Hepatocyte (in vitro differentiated cells): ENCODE data around the gene PTGES. TPM values are rescaled to one million over a fixed set of nuclear protein-coding genes. Genes with fewer than 3 reads are reported as not detected.
"Not testable (repeated sequence)": the region's sequence is repeated elsewhere in the genome, so short reads cannot be mapped to it uniquely, and the experiment has no call there.

Experiments
- DNase-seq: peaks from one replicate; pipeline ENCODE4 v3.0.0-alpha.2; 2016; ENCODE audit warnings: low spot score
- H2AFZ ChIP-seq: fragments of 200-600 bp; sonication (generic); 2 replicates; pipeline ENCODE4 v1.6.0; 2016; ENCODE audit warnings: antibody characterized with exemption, mild to moderate bottlenecking
- H3K27ac ChIP-seq: fragments of 200-600 bp; sonication (generic); 2 replicates; pipeline ENCODE4 v1.5.1; 2016; ENCODE audit warnings: mild to moderate bottlenecking
- H3K27me3 ChIP-seq: fragments of 200-600 bp; sonication (generic); 2 replicates; pipeline ENCODE4 v1.6.1; 2016
- H3K36me3 ChIP-seq: fragments of 200-600 bp; sonication (generic); replicated peaks from 2 replicates; pipeline ENCODE4 v1.5.1; 2016; ENCODE audit warnings: low read depth; ENCODE audit not compliant: insufficient read depth
- H3K4me1 ChIP-seq: fragments of 200-600 bp; sonication (generic); 2 replicates; pipeline ENCODE4 v1.5.1; 2016; ENCODE audit warnings: mild to moderate bottlenecking, moderate library complexity; ENCODE audit not compliant: insufficient read depth
- H3K4me2 ChIP-seq: fragments of 200-600 bp; sonication (generic); 2 replicates; pipeline ENCODE4 v1.6.0; 2016
- H3K4me3 ChIP-seq: fragments of 200-600 bp; sonication (generic); 2 replicates; pipeline ENCODE4 v1.5.1; 2016; ENCODE audit warnings: mild to moderate bottlenecking
- H3K79me2 ChIP-seq: fragments of 200-600 bp; sonication (generic); 2 replicates; pipeline ENCODE4 v1.6.0; 2017; ENCODE audit warnings: mild to moderate bottlenecking
- H3K9me2 ChIP-seq: fragments of 200-600 bp; sonication (generic); replicated peaks from 2 replicates; pipeline ENCODE4 v1.6.0; 2017; ENCODE audit warnings: mild to moderate bottlenecking; ENCODE audit not compliant: insufficient read depth
- H3K9me3 ChIP-seq: fragments of 200-600 bp; sonication (generic); 2 replicates; pipeline ENCODE4 v1.5.1; 2016; ENCODE audit warnings: low read depth, mild to moderate bottlenecking
- H4K20me1 ChIP-seq: fragments of 200-600 bp; sonication (generic); 2 replicates; pipeline ENCODE4 v1.6.0; 2016; ENCODE audit warnings: mild to moderate bottlenecking; ENCODE audit not compliant: insufficient read depth, poor library complexity, severe bottlenecking
- EZH2 ChIP-seq: fragments of 200-600 bp; sonication (generic); IDR thresholded peaks from 2 replicates; pipeline ENCODE4 v1.6.1; 2016; ENCODE audit warnings: antibody characterized with exemption, mild to moderate bottlenecking, borderline replicate concordance
- EZH2phosphoT487 ChIP-seq: fragments of 200-600 bp; sonication (generic); IDR thresholded peaks from one replicate; pipeline ENCODE4 v1.6.1; 2018; ENCODE audit warnings: antibody characterized with exemption, mild to moderate bottlenecking, low read depth, moderate library complexity; ENCODE audit not compliant: unreplicated experiment, severe bottlenecking
- WGBS: methylation state at CpG from one replicate; pipeline ENCODE4 v1.1.6; 2016; ENCODE audit warnings: low lambda C conversion rate; ENCODE audit errors: missing lambda C conversion rate; 5-methylcytosine and 5-hydroxymethylcytosine counted together
- polyA plus RNA-seq: library from polyadenylated mRNA; unstranded; fragments of >200 nt; fragmentation: Nextera tagmentation; extraction: Ambion mirVana; gene quantifications from 2 replicates; pipeline ENCODE4 v1.2.1, GENCODE V29; 2016
- total RNA-seq: library from RNA; depleted of rRNA; stranded (reverse); fragments of >200 nt; gene quantifications from 2 replicates; pipeline ENCODE4 v1.2.3, GENCODE V29; 2014
- TF ChIP-seq, protein P1 (sequence below): fragments of 200-600 bp; sonication (generic); IDR thresholded peaks from 2 replicates; pipeline ENCODE4 v1.5.1; 2016; ENCODE audit warnings: antibody characterized with exemption, mild to moderate bottlenecking; ENCODE audit not compliant: poor library complexity

The PTGES gene
- total and polyA plus RNA-seq, 2 experiments from 2014 or later = 26.4 to 94.9 TPM

DNA sequence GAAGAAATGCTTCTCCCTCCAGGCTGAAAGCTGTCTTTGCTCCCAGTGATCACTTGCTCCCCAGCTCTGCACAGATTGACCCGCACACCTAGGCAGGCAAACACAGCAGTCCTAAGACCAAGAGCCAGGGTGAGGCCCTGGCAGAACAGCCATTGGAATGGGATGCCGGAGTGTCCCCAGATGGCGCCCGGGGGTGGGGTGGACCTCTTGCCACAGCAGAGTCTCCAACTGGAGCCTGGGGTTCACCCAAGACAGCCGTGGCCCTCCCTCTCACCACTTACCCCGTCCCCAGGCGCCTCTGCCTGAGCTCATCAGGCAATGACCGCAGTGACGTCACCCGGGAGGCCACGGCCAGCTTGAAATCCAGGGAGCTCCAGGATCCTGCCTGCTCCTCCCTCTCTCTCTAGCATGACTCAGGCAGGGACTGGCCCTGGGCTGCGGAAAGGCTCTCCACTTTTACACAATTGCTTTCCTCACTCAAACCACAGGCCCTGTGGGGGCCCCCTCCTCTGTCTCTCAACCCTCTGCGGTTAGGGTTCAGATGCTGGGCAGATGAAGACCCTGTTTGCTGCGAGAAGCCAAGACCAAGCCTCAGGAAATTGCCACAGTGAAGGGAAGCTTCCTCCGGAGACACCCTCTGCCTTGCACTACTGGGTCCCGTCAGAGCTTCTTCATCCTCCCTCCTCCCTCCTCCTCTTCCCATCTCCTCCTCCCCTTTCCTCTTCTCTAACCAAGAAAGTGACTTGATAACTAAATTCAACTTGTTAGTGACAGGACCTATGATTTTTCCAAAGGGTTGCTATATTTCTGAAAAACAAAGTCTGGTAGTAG, 24.3 kb upstream of the PTGES start:
- no peaks in the 10 kb centered on the region for H4K20me1 ChIP-seq
- peak overlapping the region; percentile 93 for H3K27ac ChIP-seq
- DNase-seq = peak; percentile 93
- no peaks in the 10 kb centered on the region for H3K79me2 ChIP-seq
- 46% methylated on average over 16 of the region's 16 CpGs for WGBS
- H3K4me2 ChIP-seq = peak overlapping the region; percentile 58
- TF ChIP-seq EZH2phosphoT487 = no peak
- TF ChIP-seq EZH2 = no peak
- TF ChIP-seq, protein P1, sequence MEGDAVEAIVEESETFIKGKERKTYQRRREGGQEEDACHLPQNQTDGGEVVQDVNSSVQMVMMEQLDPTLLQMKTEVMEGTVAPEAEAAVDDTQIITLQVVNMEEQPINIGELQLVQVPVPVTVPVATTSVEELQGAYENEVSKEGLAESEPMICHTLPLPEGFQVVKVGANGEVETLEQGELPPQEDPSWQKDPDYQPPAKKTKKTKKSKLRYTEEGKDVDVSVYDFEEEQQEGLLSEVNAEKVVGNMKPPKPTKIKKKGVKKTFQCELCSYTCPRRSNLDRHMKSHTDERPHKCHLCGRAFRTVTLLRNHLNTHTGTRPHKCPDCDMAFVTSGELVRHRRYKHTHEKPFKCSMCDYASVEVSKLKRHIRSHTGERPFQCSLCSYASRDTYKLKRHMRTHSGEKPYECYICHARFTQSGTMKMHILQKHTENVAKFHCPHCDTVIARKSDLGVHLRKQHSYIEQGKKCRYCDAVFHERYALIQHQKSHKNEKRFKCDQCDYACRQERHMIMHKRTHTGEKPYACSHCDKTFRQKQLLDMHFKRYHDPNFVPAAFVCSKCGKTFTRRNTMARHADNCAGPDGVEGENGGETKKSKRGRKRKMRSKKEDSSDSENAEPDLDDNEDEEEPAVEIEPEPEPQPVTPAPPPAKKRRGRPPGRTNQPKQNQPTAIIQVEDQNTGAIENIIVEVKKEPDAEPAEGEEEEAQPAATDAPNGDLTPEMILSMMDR = no peak
- no peak overlapping the region for H3K4me3 ChIP-seq
- no peaks in the 10 kb centered on the region for H3K9me3 ChIP-seq
- no peaks in the 10 kb centered on the region for H3K9me2 ChIP-seq
- H3K36me3 ChIP-seq = no peaks in the 10 kb centered on the region
- H3K4me1 ChIP-seq = peaks cover 15% of the 10 kb centered on the region
- no peaks in the 10 kb centered on the region for H3K27me3 ChIP-seq
- H2AFZ ChIP-seq = no peak overlapping the region

DNA sequence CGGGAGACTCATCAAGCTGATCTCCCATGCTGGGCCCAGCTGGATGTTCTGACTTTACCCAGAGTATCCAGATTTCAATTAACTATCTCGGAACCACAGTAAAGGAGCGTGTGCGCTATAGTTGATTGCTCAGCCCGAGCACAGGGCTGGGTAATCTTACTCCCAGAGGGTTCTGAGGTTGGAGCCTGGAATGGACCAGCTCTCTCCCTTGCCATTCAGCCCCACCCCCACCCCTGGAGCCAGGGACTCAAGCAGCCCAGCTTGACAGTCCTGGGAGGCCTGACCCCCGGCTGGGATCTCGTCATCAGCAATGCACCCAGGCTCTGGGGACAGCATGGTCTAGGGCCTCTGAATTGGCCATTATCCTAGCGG, 23.7 kb upstream of the PTGES start:
- no peaks in the 10 kb centered on the region for H3K9me2 ChIP-seq
- WGBS = 73% methylated on average over 8 of the region's 8 CpGs
- H3K4me2 ChIP-seq = peak overlapping the region; percentile 58
- H3K79me2 ChIP-seq = no peaks in the 10 kb centered on the region
- H3K4me1 ChIP-seq = peaks cover 15% of the 10 kb centered on the region
- DNase-seq = no peak
- TF ChIP-seq EZH2 (no peak), EZH2phosphoT487 (no peak)
- TF ChIP-seq, protein P1 = no peak
- H4K20me1 ChIP-seq = no peaks in the 10 kb centered on the region
- no peaks in the 10 kb centered on the region for H3K27me3 ChIP-seq
- no peak overlapping the region for H2AFZ ChIP-seq
- no peaks in the 10 kb centered on the region for H3K36me3 ChIP-seq
- H3K9me3 ChIP-seq = no peaks in the 10 kb centered on the region
- peak overlapping the region; percentile 90 for H3K27ac ChIP-seq
- no peak overlapping the region for H3K4me3 ChIP-seq

DNA sequence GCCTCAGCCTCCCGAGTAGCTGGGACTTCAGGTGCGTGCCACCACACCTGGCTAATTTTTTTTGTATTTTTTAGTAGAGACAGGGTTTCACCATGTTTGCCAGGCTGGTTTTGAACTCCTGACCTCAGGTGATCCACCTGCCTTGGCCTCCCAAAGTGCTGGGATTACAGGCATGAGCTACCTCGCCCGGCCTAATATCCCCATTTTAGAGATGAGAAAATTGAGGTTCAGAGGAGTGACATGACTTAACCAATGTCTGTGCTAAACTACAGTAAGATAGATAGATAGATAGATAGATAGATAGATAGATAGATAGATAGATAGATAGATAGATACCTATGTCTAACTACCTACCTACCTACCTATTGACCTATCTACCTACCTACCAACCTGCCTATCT, 23.3 kb upstream of the PTGES start:
- not testable (repeated sequence) for H2AFZ ChIP-seq, DNase-seq, H3K79me2 ChIP-seq, H3K9me3 ChIP-seq, H3K9me2 ChIP-seq, H4K20me1 ChIP-seq, H3K27me3 ChIP-seq, H3K4me3 ChIP-seq, H3K36me3 ChIP-seq
- Histone ChIP-seq H3K4me1 (peaks cover 15% of the 10 kb centered on the region), H3K27ac (peak overlapping the region; percentile 90), H3K4me2 (peak overlapping the region; percentile 58)
- 96% methylated on average over 4 of the region's 4 CpGs for WGBS

DNA sequence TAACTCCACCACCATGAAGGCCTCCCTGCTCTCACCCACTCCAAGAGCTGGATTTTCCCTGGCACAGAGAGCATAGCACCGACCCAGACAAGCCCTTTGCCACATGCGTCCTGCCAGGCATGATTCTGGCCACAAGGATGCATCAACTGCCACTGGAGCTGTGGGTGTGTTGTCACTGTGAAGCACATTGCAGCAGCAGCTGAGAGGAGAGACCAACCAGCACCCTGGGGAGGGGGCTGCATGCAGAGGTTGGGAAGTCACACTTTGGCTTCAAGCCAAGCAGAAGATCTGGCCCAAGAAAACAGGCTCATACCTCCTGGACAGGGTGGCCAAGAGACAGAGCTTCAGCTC, 22.6 kb upstream of the PTGES start:
- Histone ChIP-seq H3K27ac (no peak overlapping the region), H4K20me1 (no peaks in the 10 kb centered on the region), H3K9me2 (no peaks in the 10 kb centered on the region), H2AFZ (no peak overlapping the region), H3K36me3 (no peaks in the 10 kb centered on the region), H3K4me3 (no peak overlapping the region), H3K27me3 (no peaks in the 10 kb centered on the region), H3K79me2 (no peaks in the 10 kb centered on the region), H3K4me1 (peaks cover 15% of the 10 kb centered on the region), H3K9me3 (no peaks in the 10 kb centered on the region), H3K4me2 (no peak overlapping the region)
- DNase-seq = no peak
- WGBS = 81% methylated on average over 2 of the region's 2 CpGs
- TF ChIP-seq, protein P1 = no peak
